HG03571 (cell line): Measurements from ENCODE around the gene NABP2.
"Not testable (repeated sequence)": the region's sequence is repeated elsewhere in the genome, so short reads cannot be mapped to it uniquely, and the experiment has no call there.

Experiments used
- ATAC-seq: cut with Tn5 transposase; IDR thresholded peaks from one replicate; pipeline ENCODE4 v1.9.1; 2021; ENCODE audit not compliant: unreplicated experiment

NABP2 gene

DNA sequence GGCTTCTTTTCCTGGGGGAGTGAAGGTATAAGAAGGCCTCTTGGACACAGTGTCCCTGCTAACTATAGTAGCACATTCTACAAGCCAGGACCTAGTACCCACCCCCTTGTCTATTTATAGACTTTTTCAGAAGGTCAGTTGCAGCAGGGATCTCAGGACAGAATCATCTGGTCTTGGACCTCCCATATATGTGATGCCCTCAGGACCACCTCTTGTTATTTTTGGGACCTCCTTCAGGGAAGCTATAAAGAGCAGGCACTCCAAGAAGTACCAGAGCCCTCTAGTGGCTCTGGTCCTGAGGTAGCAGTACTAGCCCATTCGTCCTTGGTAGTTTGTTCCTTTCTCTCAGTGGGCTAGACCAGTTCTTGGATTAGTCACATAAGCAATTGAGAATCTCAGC is 46.9 kb downstream of the NABP2 start:
- no peak for ATAC-seq

DNA sequence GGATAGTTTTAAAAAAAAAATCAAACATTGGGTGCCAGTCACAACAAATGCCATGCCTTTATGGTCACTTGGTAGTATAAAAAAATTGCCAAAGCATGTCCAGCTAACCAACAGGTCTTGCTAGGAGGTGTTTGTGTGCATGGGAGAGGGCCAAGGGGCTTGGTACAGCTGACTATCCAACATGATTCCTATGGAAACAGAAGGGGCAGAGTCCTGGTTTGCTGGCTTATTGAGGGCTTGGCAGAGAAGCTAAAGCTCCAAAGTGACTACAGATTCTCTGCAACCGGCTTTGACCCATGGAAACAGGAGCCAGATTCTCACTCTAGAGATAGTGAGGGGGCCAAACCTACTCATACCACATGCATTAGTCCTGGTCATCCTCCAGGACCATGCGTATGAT is 48.3 kb downstream of the NABP2 start:
- not testable (repeated sequence) for ATAC-seq

DNA sequence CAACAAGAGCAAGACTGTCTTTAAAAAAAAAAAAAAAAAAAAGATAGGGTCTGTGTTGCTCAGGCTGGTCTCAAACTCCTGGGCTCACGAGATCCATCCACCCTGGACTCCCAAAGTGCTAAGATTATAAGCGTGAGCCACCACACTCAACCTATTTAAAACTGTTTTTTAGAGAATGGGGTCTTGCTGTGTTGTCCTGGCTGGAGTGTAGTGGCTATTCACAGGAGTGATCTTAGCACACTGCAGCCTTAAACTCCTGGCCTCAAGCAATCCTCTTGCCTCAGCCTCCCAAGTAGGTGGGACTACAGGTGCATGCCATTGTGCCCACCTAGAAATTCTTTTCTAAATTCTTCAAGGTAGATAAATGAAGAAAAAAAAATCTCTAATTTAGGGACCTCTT is 50.2 kb downstream of the NABP2 start:
- no peak for ATAC-seq

DNA sequence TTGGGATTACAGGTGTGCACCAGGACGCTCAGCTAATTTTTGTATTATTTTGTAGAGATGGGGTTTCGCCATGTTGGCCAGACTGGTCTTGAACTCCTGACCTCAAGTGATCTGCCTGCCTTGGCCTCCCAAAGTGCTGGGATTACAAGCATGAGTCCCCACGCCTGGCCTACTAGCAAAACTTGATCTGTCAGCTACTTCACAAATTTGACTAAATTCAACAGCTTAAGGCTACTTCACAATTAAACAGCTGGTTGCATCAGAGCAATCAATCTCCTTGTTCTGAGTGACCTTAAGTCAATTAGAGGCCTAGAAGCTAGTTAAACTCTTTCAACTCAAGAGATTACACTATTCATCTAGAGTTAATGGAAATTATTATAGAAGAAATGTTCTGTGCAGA is 54.8 kb downstream of the NABP2 start:
- ATAC-seq, result no peak
